Activated CD4-positive, alpha-beta T cell treated with anti-CD3 and anti-CD28 coated beads, Interleukin-2, amount 50 U/mL, for 48 hours (primary cell): ENCODE results near the gene COG3.

Experiments
- DNase-seq, 2 experiments: peaks; one replicate each; pipeline ENCODE4 v3.0.0-alpha.2; 2020

Gene COG3

DNA sequence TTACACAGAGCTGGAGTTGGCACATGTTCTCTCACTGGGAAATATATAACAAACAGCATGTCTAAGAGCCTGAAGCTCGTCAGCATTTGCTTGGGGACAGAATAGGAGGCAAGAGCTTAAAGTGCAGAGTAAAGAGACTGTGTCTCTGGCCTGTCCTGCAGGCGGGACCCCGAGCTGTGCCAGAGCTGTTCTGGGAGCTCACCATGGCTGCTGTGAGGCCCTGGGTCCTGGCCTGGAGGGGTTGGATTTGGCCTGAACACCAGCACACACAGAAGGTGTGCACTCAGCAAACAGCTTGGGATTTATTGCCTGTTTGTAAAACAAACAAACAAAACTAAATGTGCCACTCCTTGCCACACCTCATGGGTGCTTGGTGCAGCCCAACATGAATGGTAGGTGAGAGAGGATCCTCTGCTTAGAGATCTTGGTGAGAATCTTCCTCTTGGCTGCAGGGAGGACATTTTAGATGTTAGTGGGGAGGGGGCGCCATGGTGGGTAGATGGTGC, 89.9 kb downstream of the COG3 start:
- DNase-seq, result no peak

- no peak for DNase-seq
These were observed 99.5 kb downstream of the COG3 start for GRCh38 chr13:45564133-45564776.

GRCh38 chr13:45565331-45565730, 100.6 kb downstream of the COG3 start:
- no peak for DNase-seq

- DNase-seq, result no peak
These were observed 110.5 kb downstream of the COG3 start for GRCh38 chr13:45575146-45575829.

GRCh38 chr13:45575830-45576180, 111.1 kb downstream of the COG3 start:
- no peak for DNase-seq

- no peak for DNase-seq
These were observed 111.7 kb downstream of the COG3 start for GRCh38 chr13:45576466-45576865.

DNA sequence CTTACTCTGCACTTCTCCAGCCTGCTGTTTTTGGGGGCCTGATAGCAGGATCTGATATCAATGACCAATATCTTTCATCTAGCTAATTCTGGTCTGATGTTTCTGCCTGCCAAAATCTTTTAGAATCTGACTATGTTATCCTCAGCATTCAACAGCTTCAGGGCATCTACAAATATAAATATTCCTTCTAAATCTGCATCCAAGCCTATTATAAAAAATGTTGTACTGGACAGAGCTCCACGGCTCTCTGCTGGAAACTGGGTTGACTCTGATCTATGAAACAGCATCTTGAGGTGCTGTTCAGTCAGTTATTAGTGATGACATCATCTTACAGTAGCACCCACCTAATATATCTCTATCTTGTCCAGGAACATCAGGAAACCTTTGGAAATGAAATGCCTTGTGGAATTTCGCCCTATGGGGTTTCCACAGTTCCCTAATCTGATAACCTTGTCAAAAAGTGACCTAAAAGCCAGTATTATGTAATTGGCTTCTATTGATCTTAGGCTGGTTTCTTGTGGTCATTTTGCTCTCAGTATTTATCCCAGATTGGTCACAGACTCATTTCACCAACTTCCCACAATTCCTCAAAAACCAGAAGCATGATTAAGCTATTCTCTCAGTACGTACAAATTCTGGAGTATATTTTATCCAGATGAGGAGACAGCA, 117.8 kb downstream of the COG3 start:
- no peak for DNase-seq

DNA sequence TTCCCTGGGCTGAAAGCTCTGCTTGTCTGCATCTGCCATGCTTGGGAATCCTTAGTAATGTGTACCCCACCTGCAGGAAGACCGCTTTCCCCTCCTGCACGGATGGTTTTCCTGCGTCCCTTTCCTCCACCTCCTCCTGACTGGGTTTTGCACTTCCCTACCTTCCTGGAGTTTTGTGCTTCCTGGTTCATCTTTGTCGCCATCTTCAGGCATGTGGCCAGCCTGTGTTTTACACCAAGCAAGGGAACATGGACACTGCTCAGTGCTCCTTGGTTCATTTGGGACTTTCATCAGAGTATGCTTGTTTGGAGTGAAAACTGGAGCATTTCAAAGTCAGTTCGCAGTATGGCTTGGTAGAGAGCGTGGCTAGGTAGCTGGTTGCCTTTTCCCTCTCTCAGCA, 120.1 kb downstream of the COG3 start:
- DNase-seq, result no peak
